Panc1 (cell line): ENCODE data around the gene CSNK2A1. TPM values are rescaled to one million over a fixed set of nuclear protein-coding genes. Genes with fewer than 3 reads are reported as not detected.

Source experiments
- ATAC-seq: fragments of 200-7000 bp; cut with Tn5 transposase; 2 replicates; pipeline ENCODE4 v1.9.1; 2020; ENCODE audit warnings: mild to moderate bottlenecking, moderate library complexity
- BruUV-seq: library from RNA; stranded (reverse); fragments of 400-500 nt; replicated peaks from 2 replicates; lab custom pipeline; 2021; lab: Mats Ljungman, UMichigan
- CTCF ChIA-PET: fragments of 300-600 bp; sonication (Branson Sonifier 250); formaldehyde crosslinking; loops from one replicate; lab custom pipeline; 2022; ENCODE audit warnings: antibody characterized with exemption; lab: Charles Lee
- POLR2A ChIA-PET: fragments of 300-600 bp; sonication (Branson Sonifier 250); formaldehyde crosslinking; loops from one replicate; lab custom pipeline; 2022; ENCODE audit warnings: antibody characterized with exemption; lab: Charles Lee
- DNase-seq: peaks from one replicate; pipeline ENCODE4 v3.0.0-alpha.2; 2010; ENCODE audit warnings: low read depth, low spot score
- H3K27ac ChIP-seq: 2 replicates; pipeline ENCODE4 v1.5.1; 2011; ENCODE audit warnings: mild to moderate bottlenecking, low read length, inconsistent platforms
- H3K27me3 ChIP-seq: fragments of 200-500 bp; sonication (Bioruptor generic); 2 replicates; pipeline ENCODE4 v1.6.0; 2014; ENCODE audit warnings: low read length, inconsistent platforms; ENCODE audit not compliant: control insufficient read depth, insufficient read depth
- H3K36me3 ChIP-seq: fragments of 200-500 bp; sonication (Bioruptor generic); 2 replicates; pipeline ENCODE4 v1.5.1; 2014; ENCODE audit warnings: inconsistent platforms, mild to moderate bottlenecking, low read length, moderate library complexity; ENCODE audit not compliant: control insufficient read depth, insufficient read depth
- H3K4me1 ChIP-seq: 2 replicates; pipeline ENCODE4 v1.5.1; 2011; ENCODE audit warnings: inconsistent platforms, mild to moderate bottlenecking, low read length, moderate library complexity; ENCODE audit not compliant: control insufficient read depth, insufficient read depth
- H3K4me3 ChIP-seq, 2 experiments: 2 replicates each; pipeline ENCODE4 v1.5.1; 2011 to 2012; ENCODE audit warnings: low read depth in 2 of 2, low read length in 2 of 2, mild to moderate bottlenecking in 2 of 2, inconsistent platforms in 1 of 2, moderate library complexity in 1 of 2
- H3K9me3 ChIP-seq: fragments of 200-500 bp; sonication (Bioruptor generic); 2 replicates; pipeline ENCODE4 v1.5.1; 2014; ENCODE audit warnings: low read depth, mild to moderate bottlenecking, inconsistent platforms, low read length, moderate library complexity; ENCODE audit not compliant: control insufficient read depth, insufficient read depth
- POLR2AphosphoS5 ChIP-seq: IDR thresholded peaks from 2 replicates; pipeline ENCODE4 v1.6.1; 2012; ENCODE audit warnings: mild to moderate bottlenecking, low read depth, low read length, moderate library complexity
- REST ChIP-seq, 2 experiments: IDR thresholded peaks; 2 replicates each; pipeline ENCODE4 v1.6.1; 2011 to 2012; ENCODE audit warnings: low read depth in 2 of 2, control low read depth in 1 of 2, low read length in 1 of 2, mild to moderate bottlenecking in 1 of 2, moderate library complexity in 1 of 2; ENCODE audit not compliant: insufficient read depth in 1 of 2
- SIN3A ChIP-seq: IDR thresholded peaks from 2 replicates; pipeline ENCODE4 v1.6.1; 2012; ENCODE audit warnings: low read depth, mild to moderate bottlenecking, low read length, moderate library complexity, borderline replicate concordance; ENCODE audit not compliant: insufficient read depth
- TCF7L2 ChIP-seq: IDR thresholded peaks from 2 replicates; pipeline ENCODE4 v1.6.1; 2011; ENCODE audit warnings: mild to moderate bottlenecking, low read depth, low read length, inconsistent platforms
- in situ Hi-C: cut with HindIII; loops from 2 replicates; pipeline ENCODE4 v1.10.0; 2016; ENCODE audit warnings: low sequenced_read_pairs, low pct_unique_long_range_greater_than_20kb
- intact Hi-C: fragments of 100-400 bp; cut with micrococcal nuclease; formaldehyde crosslinking; loops from one replicate; pipeline ENCODE4 v1.10.0; 2022; ENCODE audit not compliant: unreplicated experiment
- total RNA-seq: library from RNA; stranded (reverse); gene quantifications from one replicate; pipeline ENCODE4 v1.2.1, GENCODE V29; 2021; ENCODE audit not compliant: unreplicated experiment
- TF ChIP-seq, protein P1 (sequence below): fragments of 450-650 bp; IDR thresholded peaks from 2 replicates; pipeline ENCODE4 v1.5.1; 2017; ENCODE audit warnings: mild to moderate bottlenecking

CSNK2A1 gene
- total RNA-seq, 1 experiment from 2014 or later: 191 TPM

- TF ChIP-seq, protein P1, sequence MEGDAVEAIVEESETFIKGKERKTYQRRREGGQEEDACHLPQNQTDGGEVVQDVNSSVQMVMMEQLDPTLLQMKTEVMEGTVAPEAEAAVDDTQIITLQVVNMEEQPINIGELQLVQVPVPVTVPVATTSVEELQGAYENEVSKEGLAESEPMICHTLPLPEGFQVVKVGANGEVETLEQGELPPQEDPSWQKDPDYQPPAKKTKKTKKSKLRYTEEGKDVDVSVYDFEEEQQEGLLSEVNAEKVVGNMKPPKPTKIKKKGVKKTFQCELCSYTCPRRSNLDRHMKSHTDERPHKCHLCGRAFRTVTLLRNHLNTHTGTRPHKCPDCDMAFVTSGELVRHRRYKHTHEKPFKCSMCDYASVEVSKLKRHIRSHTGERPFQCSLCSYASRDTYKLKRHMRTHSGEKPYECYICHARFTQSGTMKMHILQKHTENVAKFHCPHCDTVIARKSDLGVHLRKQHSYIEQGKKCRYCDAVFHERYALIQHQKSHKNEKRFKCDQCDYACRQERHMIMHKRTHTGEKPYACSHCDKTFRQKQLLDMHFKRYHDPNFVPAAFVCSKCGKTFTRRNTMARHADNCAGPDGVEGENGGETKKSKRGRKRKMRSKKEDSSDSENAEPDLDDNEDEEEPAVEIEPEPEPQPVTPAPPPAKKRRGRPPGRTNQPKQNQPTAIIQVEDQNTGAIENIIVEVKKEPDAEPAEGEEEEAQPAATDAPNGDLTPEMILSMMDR: no peak
- TF ChIP-seq REST (IDR thresholded peaks at IDR 0.05; ENCODE audit: insufficient read depth in 1 of 2, low read depth in 2 of 2, low read length in 1 of 2): no peak
- TF ChIP-seq POLR2AphosphoS5: no peak
- no peaks in the 10 kb centered on the region for H3K9me3 ChIP-seq
- no peaks in the 10 kb centered on the region for H3K36me3 ChIP-seq
- intact Hi-C loops: no loop called here
- H3K4me1 ChIP-seq: no peaks in the 10 kb centered on the region
- H3K27ac ChIP-seq: no peak overlapping the region
- POLR2A ChIA-PET: no interaction called here
- no peak for DNase-seq
- BruUV-seq: no TSS peak
- H3K27me3 ChIP-seq: peaks cover 7% of the 10 kb centered on the region
- ATAC-seq: no peak
- in situ Hi-C loops: no loop called here
- no peak overlapping the region for H3K4me3 ChIP-seq
- CTCF ChIA-PET: no interaction called here
These were observed 24.6 kb upstream of the CSNK2A1 start for GRCh38 chr20:568097-568652.

DNA sequence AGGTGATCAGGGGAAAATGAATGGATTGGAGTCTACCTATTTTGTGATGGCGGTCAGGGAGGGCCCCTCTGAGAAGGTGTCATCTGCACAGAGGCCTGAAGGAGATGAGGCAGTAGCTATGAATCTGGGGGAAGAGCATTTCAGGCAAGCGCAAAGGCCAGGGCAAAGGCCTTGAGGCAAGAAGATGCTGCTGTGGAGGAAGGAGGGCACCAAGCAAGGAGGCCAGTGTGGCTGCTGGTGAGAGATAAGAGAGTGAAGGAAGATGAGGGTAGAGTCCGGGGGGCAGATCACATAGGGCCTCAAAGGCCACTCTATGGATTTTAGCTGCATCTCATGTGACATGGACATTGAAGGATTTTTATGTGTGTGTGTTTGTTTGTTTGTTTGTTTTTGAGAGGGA is 20.6 kb upstream of the CSNK2A1 start:
- in situ Hi-C loops (no loop called here), intact Hi-C loops (no loop called here)
- CTCF ChIA-PET: no interaction called here
- H3K27me3 ChIP-seq: no peaks in the 10 kb centered on the region; the same call in 1 of the 2 replicates
- POLR2A ChIA-PET: no interaction called here
- TF ChIP-seq, protein P1: no peak
- TF ChIP-seq REST (IDR thresholded peaks at IDR 0.05; ENCODE audit: insufficient read depth in 1 of 2, low read depth in 2 of 2, low read length in 1 of 2): no peak
- no peak for TF ChIP-seq TCF7L2
- no peak for TF ChIP-seq POLR2AphosphoS5
- no peak for TF ChIP-seq SIN3A
- DNase-seq: no peak
- no peak overlapping the region for H3K4me3 ChIP-seq
- H3K27ac ChIP-seq: no peak overlapping the region
- BruUV-seq: no TSS peak
- no peak for ATAC-seq
- no peaks in the 10 kb centered on the region for H3K4me1 ChIP-seq
- H3K36me3 ChIP-seq: no peaks in the 10 kb centered on the region
- no peaks in the 10 kb centered on the region for H3K9me3 ChIP-seq
